GM21576 (cell line): ENCODE results near the gene MGAT2.
"Not testable (repeated sequence)": the region's sequence is repeated elsewhere in the genome, so short reads cannot be mapped to it uniquely, and the experiment has no call there.

ENCODE experiments used
- ATAC-seq: cut with Tn5 transposase; IDR thresholded peaks from one replicate; pipeline ENCODE4 v1.9.1; 2021; ENCODE audit warnings: mild to moderate bottlenecking, moderate library complexity; ENCODE audit not compliant: unreplicated experiment

The MGAT2 gene

GRCh38 chr14:49653508-49653907 is 32.9 kb downstream of the MGAT2 start:
- ATAC-seq, result no peak

GRCh38 chr14:49654511-49654910 is 33.9 kb downstream of the MGAT2 start:
- ATAC-seq, result no peak

GRCh38 chr14:49657500-49657899 is 36.9 kb downstream of the MGAT2 start:
- ATAC-seq, result not testable (repeated sequence)

- ATAC-seq, result no peak
These were observed 39.2 kb downstream of the MGAT2 start for GRCh38 chr14:49659526-49660455.

- no peak for ATAC-seq
These were observed 49.9 kb downstream of the MGAT2 start for GRCh38 chr14:49670475-49670874.
